Keratinocyte (primary cell): Measurements from ENCODE around the gene SEPTIN10. TPM values are rescaled to one million over a fixed set of nuclear protein-coding genes. Genes with fewer than 3 reads are reported as not detected.

ENCODE experiments used
- DNase-seq: peaks from one replicate; pipeline ENCODE4 v3.0.0-alpha.2; 2011; ENCODE audit warnings: low read depth, missing footprints, low spot score
- FAIRE-seq: peaks from 2 replicates; lab custom pipeline; 2011; peaks lifted over from hg19 to GRCh38; lab: Jason Lieb, UNC
- H2AFZ ChIP-seq: 2 replicates; pipeline ENCODE4 v1.6.0; 2012; ENCODE audit warnings: low read length, control low read depth, inconsistent platforms; ENCODE audit not compliant: control insufficient read depth
- H3K27ac ChIP-seq: 2 replicates; pipeline ENCODE4 v1.5.1; 2011; ENCODE audit warnings: low read length; ENCODE audit not compliant: control insufficient read depth, insufficient read depth
- H3K27me3 ChIP-seq: 3 replicates; pipeline ENCODE4 v1.6.0; 2011; ENCODE audit warnings: low read length; ENCODE audit not compliant: control insufficient read depth, insufficient read depth; ENCODE audit errors: extremely low read depth
- H3K36me3 ChIP-seq, 2 experiments: 2 replicates in 1 of 2; 3 replicates in 1 of 2; pipeline ENCODE4 v1.5.1; 2011; ENCODE audit warnings: low read length in 2 of 2, mild to moderate bottlenecking in 1 of 2; ENCODE audit not compliant: control insufficient read depth in 2 of 2, insufficient read depth in 2 of 2; ENCODE audit errors: extremely low read depth in 1 of 2
- H3K4me1 ChIP-seq: 3 replicates; pipeline ENCODE4 v1.5.1; 2011; ENCODE audit warnings: low read length; ENCODE audit not compliant: control insufficient read depth, insufficient read depth; ENCODE audit errors: extremely low read depth
- H3K4me2 ChIP-seq: 3 replicates; pipeline ENCODE4 v1.6.0; 2011; ENCODE audit warnings: low read depth, low read length; ENCODE audit not compliant: control insufficient read depth, insufficient read depth; ENCODE audit errors: extremely low read depth
- H3K4me3 ChIP-seq, 3 experiments: fragments of 200-600 bp in 1 of 3; sonication (generic) in 1 of 3; 2 replicates in 2 of 3; 3 replicates in 1 of 3; pipeline ENCODE4 v1.5.1; 2011 to 2016; ENCODE audit warnings: low read length in 3 of 3, mild to moderate bottlenecking in 3 of 3, control low read depth in 2 of 3, inconsistent platforms in 1 of 3, low read depth in 1 of 3, mixed read lengths in 1 of 3, mixed run types in 1 of 3, moderate library complexity in 1 of 3; ENCODE audit not compliant: control insufficient read depth in 2 of 3, insufficient read depth in 2 of 3; ENCODE audit errors: extremely low read depth in 1 of 3
- H3K79me2 ChIP-seq: 2 replicates; pipeline ENCODE4 v1.6.0; 2012; ENCODE audit warnings: low read length; ENCODE audit not compliant: control insufficient read depth, insufficient read depth
- H3K9ac ChIP-seq: 3 replicates; pipeline ENCODE4 v1.6.0; 2011; ENCODE audit warnings: low read length; ENCODE audit not compliant: control insufficient read depth, insufficient read depth; ENCODE audit errors: extremely low read depth
- H3K9me1 ChIP-seq: 3 replicates; pipeline ENCODE4 v1.6.0; 2011; ENCODE audit warnings: low read length; ENCODE audit not compliant: control insufficient read depth, insufficient read depth; ENCODE audit errors: extremely low read depth
- H3K9me3 ChIP-seq: 2 replicates; pipeline ENCODE4 v1.5.1; 2012; ENCODE audit warnings: low read depth, low read length; ENCODE audit not compliant: control insufficient read depth
- H4K20me1 ChIP-seq: 3 replicates; pipeline ENCODE4 v1.6.0; 2011; ENCODE audit warnings: low read length; ENCODE audit not compliant: control insufficient read depth, insufficient read depth; ENCODE audit errors: extremely low read depth
- CTCF ChIP-seq, 3 experiments: IDR thresholded peaks in 1 of 3; conservative IDR thresholded peaks in 1 of 3; optimal IDR thresholded peaks in 1 of 3; 2 replicates in 2 of 3; 3 replicates in 1 of 3; pipeline versions ENCODE3 to v1.5.1; 2011; ENCODE audit warnings: low read length in 3 of 3, mild to moderate bottlenecking in 3 of 3, moderate library complexity in 2 of 3, control low read depth in 1 of 3, inconsistent platforms in 1 of 3; ENCODE audit not compliant: insufficient read depth in 2 of 3; ENCODE audit errors: extremely low read depth in 1 of 3
- EZH2 ChIP-seq: IDR thresholded peaks from one replicate; pipeline ENCODE4 v1.6.1; 2012; ENCODE audit warnings: inconsistent platforms, mild to moderate bottlenecking, low read length, moderate library complexity
- dilution Hi-C: fragments of 300-500 bp; cut with MboI; formaldehyde crosslinking; loops from one replicate; pipeline ENCODE4 v1.7.0; 2020; ENCODE audit warnings: low sequenced_read_pairs; ENCODE audit not compliant: extremely low pct_ligation_motif_present
- polyA plus RNA-seq, 5 experiments: library from polyadenylated mRNA; depleted of rRNA in 3 of 5; stranded (reverse) in 3 of 5; stranded (forward) in 1 of 5; unstranded in 1 of 5; fragments of >200 nt; gene quantifications; 1 replicate in 1 of 5; 2 replicates in 3 of 5; 3 replicates in 1 of 5; pipeline versions ENCODE4 v1.2.1 to v1.2.3, GENCODE V29; 2011 to 2012; ENCODE audit warnings: missing spikeins in 2 of 5, low read depth in 1 of 5, low replicate concordance in 1 of 5

SEPTIN10 gene
- polyA plus RNA-seq, 1 donor (not counting 4 experiments of a cell fraction or from before 2014, with no cell fraction given): 72.6 TPM

GRCh38 chr2:109547280-109547679 is 66.5 kb downstream of the SEPTIN10 start:
- Histone ChIP-seq H3K27ac (no peak overlapping the region), H3K4me1 (no peaks in the 10 kb centered on the region), H3K36me3 (peaks cover 0 to 14% of the 10 kb centered on the region in 2 experiments), H2AFZ (no peak overlapping the region), H3K4me2 (no peak overlapping the region), H3K27me3 (no peaks in the 10 kb centered on the region), H3K9me3 (no peaks in the 10 kb centered on the region), H3K9me1 (no peaks in the 10 kb centered on the region), H3K9ac (no peak overlapping the region), H3K79me2 (no peaks in the 10 kb centered on the region), H4K20me1 (no peaks in the 10 kb centered on the region), H3K4me3 (no peak overlapping the region)
- DNase-seq: no peak
- no peak for TF ChIP-seq CTCF (optimal IDR thresholded peaks at IDR 0.05 in 1 of 3, IDR thresholded peaks at IDR 0.05 in 1 of 3, conservative IDR thresholded peaks at IDR 0.05 in 1 of 3; ENCODE audit: extremely low read depth in 1 of 3, insufficient read depth in 2 of 3, low read length in 3 of 3)
- no peak for TF ChIP-seq EZH2
- FAIRE-seq: no peak
- dilution Hi-C loops: no loop called here

GRCh38 chr2:109545828-109546713 is 67.7 kb downstream of the SEPTIN10 start:
- Histone ChIP-seq H3K9me1 (no peaks in the 10 kb centered on the region), H3K36me3 (peaks cover 3 to 11% of the 10 kb centered on the region in 2 experiments), H3K9ac (no peak overlapping the region), H3K79me2 (no peaks in the 10 kb centered on the region), H3K9me3 (no peaks in the 10 kb centered on the region), H4K20me1 (no peaks in the 10 kb centered on the region), H2AFZ (no peak overlapping the region), H3K4me1 (no peaks in the 10 kb centered on the region), H3K4me3 (no peak overlapping the region), H3K4me2 (no peak overlapping the region), H3K27me3 (no peaks in the 10 kb centered on the region), H3K27ac (no peak overlapping the region)
- TF ChIP-seq CTCF (optimal IDR thresholded peaks at IDR 0.05 in 1 of 3, IDR thresholded peaks at IDR 0.05 in 1 of 3, conservative IDR thresholded peaks at IDR 0.05 in 1 of 3; ENCODE audit: extremely low read depth in 1 of 3, insufficient read depth in 2 of 3, low read length in 3 of 3) (peak; percentile 85 to 96 (median 92)), EZH2 (no peak)
- FAIRE-seq (peak; percentile 93), DNase-seq (no peak)
- dilution Hi-C loops: no loop called here
